ENCODE measurements around the gene GPR101. TPM values are rescaled to one million over a fixed set of nuclear protein-coding genes. Genes with fewer than 3 reads are reported as not detected.
"Not testable (repeated sequence)": the region's sequence is repeated elsewhere in the genome, so short reads cannot be mapped to it uniquely, and the experiment has no call there.

GPR101 gene
- polyA plus RNA-seq, 1 donor: not detected

GRCh38 chrX:137000236-137000635 is 33.6 kb downstream of the GPR101 start:
- not testable (repeated sequence) for DNase-seq

- DNase-seq: no peak
Measured at GRCh38 chrX:136999024-136999423, 34.8 kb downstream of the GPR101 start.

Other genes with a start within 250 kb of the GPR101 start
- gene RBMX, start 153.3 kb downstream of the GPR101 start, polyA plus RNA-seq (ENCODE audit: insufficient read length): 198 TPM

Measured in hindlimb muscle (tissue), 1 donor.